GM23338 (cell line): ENCODE results near the gene UFD1. TPM values are rescaled to one million over a fixed set of nuclear protein-coding genes. Genes with fewer than 3 reads are reported as not detected.
A peak's percentile ranks its signal among the peaks of the same experiment; 100 is the strongest.

Source experiments
- ATAC-seq: fragments of 200-7000 bp; cut with Tn5 transposase; 3 replicates; pipeline ENCODE4 v1.9.1; 2020
- DNase-seq: peaks from one replicate; pipeline ENCODE4 v3.0.0-alpha.2; 2015; ENCODE audit warnings: low spot score
- H2AFZ ChIP-seq: fragments of 200-600 bp; sonication (generic); 2 replicates; pipeline ENCODE4 v1.8.0; 2016; ENCODE audit warnings: antibody characterized with exemption, mild to moderate bottlenecking, moderate library complexity
- H3F3A ChIP-seq: fragments of 200-600 bp; sonication (generic); replicated peaks from 2 replicates; pipeline ENCODE4 v1.8.0; 2017; ENCODE audit warnings: antibody characterized with exemption, mixed run types, low read depth
- H3K27ac ChIP-seq: fragments of 200-600 bp; sonication (generic); 2 replicates; pipeline ENCODE4 v1.6.1; 2016; ENCODE audit warnings: low read depth
- H3K27me3 ChIP-seq: fragments of 200-600 bp; sonication (generic); 2 replicates; pipeline ENCODE4 v1.8.0; 2016; ENCODE audit warnings: mild to moderate bottlenecking, mixed run types, moderate library complexity; ENCODE audit not compliant: insufficient read depth
- H3K36me3 ChIP-seq: fragments of 200-600 bp; sonication (generic); 2 replicates; pipeline ENCODE4 v1.8.0; 2016; ENCODE audit warnings: mild to moderate bottlenecking; ENCODE audit not compliant: insufficient read depth
- H3K4me1 ChIP-seq: fragments of 200-600 bp; sonication (generic); 2 replicates; pipeline ENCODE4 v1.8.0; 2016; ENCODE audit warnings: mild to moderate bottlenecking, moderate library complexity; ENCODE audit not compliant: insufficient read depth
- H3K4me2 ChIP-seq: fragments of 200-600 bp; sonication (generic); 2 replicates; pipeline ENCODE4 v1.7.1; 2017; ENCODE audit warnings: mixed run types
- H3K4me3 ChIP-seq: fragments of 200-600 bp; sonication (generic); 2 replicates; pipeline ENCODE4 v1.6.1; 2016; ENCODE audit warnings: mixed run types
- H3K79me2 ChIP-seq: fragments of 200-600 bp; sonication (generic); replicated peaks from 2 replicates; pipeline ENCODE4 v1.8.0; 2017; ENCODE audit warnings: mild to moderate bottlenecking; ENCODE audit not compliant: insufficient read depth
- H3K9me2 ChIP-seq: fragments of 200-600 bp; sonication (generic); 2 replicates; pipeline ENCODE4 v1.8.0; 2017; ENCODE audit not compliant: insufficient read depth
- H4K20me1 ChIP-seq: fragments of 200-600 bp; sonication (generic); replicated peaks from 2 replicates; pipeline ENCODE4 v1.8.0; 2017; ENCODE audit warnings: mild to moderate bottlenecking; ENCODE audit not compliant: insufficient read depth
- H3K27ac Mint-ChIP-seq: 2 replicates; pipeline ENCODE4 v1.8.0; 2020; ENCODE audit warnings: inconsistent platforms, mild to moderate bottlenecking, moderate library complexity, mixed read lengths
- H3K27me3 Mint-ChIP-seq: 3 replicates; pipeline ENCODE4 v1.8.0; 2022; ENCODE audit warnings: low read depth, mild to moderate bottlenecking, moderate library complexity, mixed read lengths, inconsistent platforms; ENCODE audit not compliant: insufficient read depth, poor library complexity
- H3K36me3 Mint-ChIP-seq: 3 replicates; pipeline ENCODE4 v1.8.0; 2021; ENCODE audit warnings: low read depth, mild to moderate bottlenecking, inconsistent platforms, moderate library complexity, mixed read lengths
- H3K4me1 Mint-ChIP-seq: 3 replicates; pipeline ENCODE4 v1.8.0; 2020; ENCODE audit warnings: mild to moderate bottlenecking, inconsistent platforms, mixed read lengths
- H3K4me3 Mint-ChIP-seq: 3 replicates; pipeline ENCODE4 v1.8.0; 2021; ENCODE audit warnings: moderate library complexity, mild to moderate bottlenecking, inconsistent platforms, mixed read lengths
- H3K9me3 Mint-ChIP-seq: 3 replicates; pipeline ENCODE4 v1.8.0; 2020; ENCODE audit warnings: moderate library complexity, mild to moderate bottlenecking, inconsistent platforms, mixed read lengths
- CREB1 ChIP-seq: fragments of 250-450 bp; sonication (Bioruptor Pico); IDR thresholded peaks from 2 replicates; pipeline ENCODE4 v1.5.0; 2020; ENCODE audit warnings: low read depth, mild to moderate bottlenecking, moderate library complexity
- EZH2phosphoT487 ChIP-seq: fragments of 200-600 bp; sonication (generic); IDR thresholded peaks from one replicate; pipeline ENCODE4 v1.8.1; 2018; ENCODE audit warnings: antibody characterized with exemption; ENCODE audit not compliant: unreplicated experiment
- JUNB ChIP-seq: IDR thresholded peaks from one replicate; pipeline ENCODE4 v1.6.1; 2016; ENCODE audit warnings: antibody characterized with exemption; ENCODE audit not compliant: unreplicated experiment
- NANOG ChIP-seq: IDR thresholded peaks from 2 replicates; pipeline ENCODE4 v1.6.1; 2016; ENCODE audit warnings: antibody characterized with exemption, borderline replicate concordance
- POLR2AphosphoS5 ChIP-seq: IDR thresholded peaks from 2 replicates; pipeline ENCODE4 v1.6.1; 2016; ENCODE audit warnings: antibody characterized with exemption, low read depth
- ZNF114 ChIP-seq: fragments of 250-450 bp; sonication (Bioruptor Pico); IDR thresholded peaks from 2 replicates; pipeline ENCODE4 v1.5.0; 2020; ENCODE audit warnings: mild to moderate bottlenecking, moderate library complexity
- ZNF331 ChIP-seq: fragments of 250-450 bp; sonication (Bioruptor Pico); IDR thresholded peaks from 2 replicates; pipeline ENCODE4 v1.5.0; 2020; ENCODE audit warnings: low read depth, mild to moderate bottlenecking, moderate library complexity
- polyA plus RNA-seq: library from polyadenylated mRNA; unstranded; fragments of >200 nt; fragmentation: Nextera tagmentation; extraction: Ambion mirVana; gene quantifications from 2 replicates; pipeline ENCODE4 v1.2.1, GENCODE V29; 2016
- total RNA-seq: library from RNA; depleted of rRNA; stranded (reverse); fragments of >200 nt; shearing (Covaris generic); gene quantifications from 2 replicates; pipeline ENCODE4 v1.2.3, GENCODE V29; 2014
- TF ChIP-seq, protein P1 (sequence below): IDR thresholded peaks from 2 replicates; pipeline ENCODE4 v1.6.1; 2016; ENCODE audit warnings: antibody characterized with exemption
- TF ChIP-seq, protein P2 (sequence below), 2 experiments: fragments of 200-600 bp in 1 of 2; sonication (generic) in 1 of 2; conservative IDR thresholded peaks; 2 replicates each; pipeline versions ENCODE4 v1.5.1 to v1.6.1; 2016 to 2017; ENCODE audit warnings: antibody characterized with exemption in 2 of 2, low read depth in 2 of 2, mild to moderate bottlenecking in 2 of 2, moderate library complexity in 1 of 2
- TF ChIP-seq, protein P3 (sequence below): fragments of 250-450 bp; sonication (Bioruptor Pico); IDR thresholded peaks from 2 replicates; pipeline ENCODE4 v1.5.0; 2020; ENCODE audit warnings: mild to moderate bottlenecking, moderate library complexity
- TF ChIP-seq, protein P4 (sequence below): IDR thresholded peaks from one replicate; pipeline ENCODE4 v1.6.1; 2018; ENCODE audit warnings: antibody characterized with exemption; ENCODE audit not compliant: unreplicated experiment

The UFD1 gene
- total and polyA plus RNA-seq, 2 experiments from 2014 or later: 53.5 to 93.8 TPM

DNA sequence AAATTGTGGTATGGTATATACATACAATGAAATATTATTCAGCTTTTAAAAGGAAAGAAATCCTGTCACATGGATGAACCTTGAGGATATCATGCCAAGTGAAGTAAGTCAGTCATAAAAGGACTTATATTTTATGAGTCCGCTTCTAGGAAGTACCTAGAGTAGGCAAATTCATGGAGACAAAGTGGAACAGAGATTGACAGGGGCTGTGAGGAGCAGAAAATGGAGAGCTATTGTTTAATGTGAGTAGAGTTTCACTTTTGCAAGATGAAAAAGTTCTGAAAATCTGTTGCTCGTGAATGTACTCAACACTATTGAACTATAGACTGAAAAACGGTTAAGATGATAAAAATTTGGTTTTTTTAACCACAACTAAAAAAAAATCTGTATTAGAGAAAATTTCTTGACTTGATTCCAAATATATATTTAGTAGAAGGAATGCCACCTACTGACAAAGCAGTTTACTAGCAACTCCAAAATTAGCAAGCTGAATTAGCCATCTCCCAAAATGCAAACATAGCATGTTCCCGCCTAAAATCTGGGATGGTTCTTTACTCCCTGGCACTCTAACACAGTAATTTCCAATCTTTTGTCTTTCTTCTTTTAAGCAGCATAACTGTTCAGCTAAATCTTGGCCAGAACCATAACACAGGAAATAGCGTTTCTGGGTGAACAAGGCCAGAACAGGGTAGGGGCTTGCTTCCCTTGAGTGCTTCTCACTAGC is 1.5 kb downstream of the UFD1 start:
- Histone ChIP-seq H4K20me1 (peaks cover 41% of the 10 kb centered on the region), H3K27ac (no peak overlapping the region), H3K36me3 (0 out of 2 replicates have a peak, but pooled peaks cover 7% of the 10 kb centered on the region), H3K4me2 (peak overlapping the region; percentile 98), H3K27me3 (no peaks in the 10 kb centered on the region), H2AFZ (no peak overlapping the region), H3K9me2 (no peaks in the 10 kb centered on the region), H3K4me1 (peaks cover 13% of the 10 kb centered on the region), H3K79me2 (peaks cover 63% of the 10 kb centered on the region), H3K4me3 (peak overlapping the region; percentile 55), H3F3A (no peaks in the 10 kb centered on the region)
- no peaks in the 10 kb centered on the region for H3K9me3 Mint-ChIP-seq
- peaks cover 21% of the 10 kb centered on the region for H3K36me3 Mint-ChIP-seq
- no peak overlapping the region for H3K27ac Mint-ChIP-seq
- TF ChIP-seq, protein P1, sequence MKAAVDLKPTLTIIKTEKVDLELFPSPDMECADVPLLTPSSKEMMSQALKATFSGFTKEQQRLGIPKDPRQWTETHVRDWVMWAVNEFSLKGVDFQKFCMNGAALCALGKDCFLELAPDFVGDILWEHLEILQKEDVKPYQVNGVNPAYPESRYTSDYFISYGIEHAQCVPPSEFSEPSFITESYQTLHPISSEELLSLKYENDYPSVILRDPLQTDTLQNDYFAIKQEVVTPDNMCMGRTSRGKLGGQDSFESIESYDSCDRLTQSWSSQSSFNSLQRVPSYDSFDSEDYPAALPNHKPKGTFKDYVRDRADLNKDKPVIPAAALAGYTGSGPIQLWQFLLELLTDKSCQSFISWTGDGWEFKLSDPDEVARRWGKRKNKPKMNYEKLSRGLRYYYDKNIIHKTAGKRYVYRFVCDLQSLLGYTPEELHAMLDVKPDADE: no peak
- TF ChIP-seq POLR2AphosphoS5 (no peak), CREB1 (CRISPR knock-in tag) (no peak), NANOG (no peak), ZNF114 (no peak), ZNF331 (CRISPR knock-in tag) (no peak), JUNB (no peak), EZH2phosphoT487 (no peak)
- TF ChIP-seq, protein P2, sequence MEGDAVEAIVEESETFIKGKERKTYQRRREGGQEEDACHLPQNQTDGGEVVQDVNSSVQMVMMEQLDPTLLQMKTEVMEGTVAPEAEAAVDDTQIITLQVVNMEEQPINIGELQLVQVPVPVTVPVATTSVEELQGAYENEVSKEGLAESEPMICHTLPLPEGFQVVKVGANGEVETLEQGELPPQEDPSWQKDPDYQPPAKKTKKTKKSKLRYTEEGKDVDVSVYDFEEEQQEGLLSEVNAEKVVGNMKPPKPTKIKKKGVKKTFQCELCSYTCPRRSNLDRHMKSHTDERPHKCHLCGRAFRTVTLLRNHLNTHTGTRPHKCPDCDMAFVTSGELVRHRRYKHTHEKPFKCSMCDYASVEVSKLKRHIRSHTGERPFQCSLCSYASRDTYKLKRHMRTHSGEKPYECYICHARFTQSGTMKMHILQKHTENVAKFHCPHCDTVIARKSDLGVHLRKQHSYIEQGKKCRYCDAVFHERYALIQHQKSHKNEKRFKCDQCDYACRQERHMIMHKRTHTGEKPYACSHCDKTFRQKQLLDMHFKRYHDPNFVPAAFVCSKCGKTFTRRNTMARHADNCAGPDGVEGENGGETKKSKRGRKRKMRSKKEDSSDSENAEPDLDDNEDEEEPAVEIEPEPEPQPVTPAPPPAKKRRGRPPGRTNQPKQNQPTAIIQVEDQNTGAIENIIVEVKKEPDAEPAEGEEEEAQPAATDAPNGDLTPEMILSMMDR (conservative IDR thresholded peaks at IDR 0.05; ENCODE audit: low read depth in 2 of 2): no peak
- TF ChIP-seq, protein P3, sequence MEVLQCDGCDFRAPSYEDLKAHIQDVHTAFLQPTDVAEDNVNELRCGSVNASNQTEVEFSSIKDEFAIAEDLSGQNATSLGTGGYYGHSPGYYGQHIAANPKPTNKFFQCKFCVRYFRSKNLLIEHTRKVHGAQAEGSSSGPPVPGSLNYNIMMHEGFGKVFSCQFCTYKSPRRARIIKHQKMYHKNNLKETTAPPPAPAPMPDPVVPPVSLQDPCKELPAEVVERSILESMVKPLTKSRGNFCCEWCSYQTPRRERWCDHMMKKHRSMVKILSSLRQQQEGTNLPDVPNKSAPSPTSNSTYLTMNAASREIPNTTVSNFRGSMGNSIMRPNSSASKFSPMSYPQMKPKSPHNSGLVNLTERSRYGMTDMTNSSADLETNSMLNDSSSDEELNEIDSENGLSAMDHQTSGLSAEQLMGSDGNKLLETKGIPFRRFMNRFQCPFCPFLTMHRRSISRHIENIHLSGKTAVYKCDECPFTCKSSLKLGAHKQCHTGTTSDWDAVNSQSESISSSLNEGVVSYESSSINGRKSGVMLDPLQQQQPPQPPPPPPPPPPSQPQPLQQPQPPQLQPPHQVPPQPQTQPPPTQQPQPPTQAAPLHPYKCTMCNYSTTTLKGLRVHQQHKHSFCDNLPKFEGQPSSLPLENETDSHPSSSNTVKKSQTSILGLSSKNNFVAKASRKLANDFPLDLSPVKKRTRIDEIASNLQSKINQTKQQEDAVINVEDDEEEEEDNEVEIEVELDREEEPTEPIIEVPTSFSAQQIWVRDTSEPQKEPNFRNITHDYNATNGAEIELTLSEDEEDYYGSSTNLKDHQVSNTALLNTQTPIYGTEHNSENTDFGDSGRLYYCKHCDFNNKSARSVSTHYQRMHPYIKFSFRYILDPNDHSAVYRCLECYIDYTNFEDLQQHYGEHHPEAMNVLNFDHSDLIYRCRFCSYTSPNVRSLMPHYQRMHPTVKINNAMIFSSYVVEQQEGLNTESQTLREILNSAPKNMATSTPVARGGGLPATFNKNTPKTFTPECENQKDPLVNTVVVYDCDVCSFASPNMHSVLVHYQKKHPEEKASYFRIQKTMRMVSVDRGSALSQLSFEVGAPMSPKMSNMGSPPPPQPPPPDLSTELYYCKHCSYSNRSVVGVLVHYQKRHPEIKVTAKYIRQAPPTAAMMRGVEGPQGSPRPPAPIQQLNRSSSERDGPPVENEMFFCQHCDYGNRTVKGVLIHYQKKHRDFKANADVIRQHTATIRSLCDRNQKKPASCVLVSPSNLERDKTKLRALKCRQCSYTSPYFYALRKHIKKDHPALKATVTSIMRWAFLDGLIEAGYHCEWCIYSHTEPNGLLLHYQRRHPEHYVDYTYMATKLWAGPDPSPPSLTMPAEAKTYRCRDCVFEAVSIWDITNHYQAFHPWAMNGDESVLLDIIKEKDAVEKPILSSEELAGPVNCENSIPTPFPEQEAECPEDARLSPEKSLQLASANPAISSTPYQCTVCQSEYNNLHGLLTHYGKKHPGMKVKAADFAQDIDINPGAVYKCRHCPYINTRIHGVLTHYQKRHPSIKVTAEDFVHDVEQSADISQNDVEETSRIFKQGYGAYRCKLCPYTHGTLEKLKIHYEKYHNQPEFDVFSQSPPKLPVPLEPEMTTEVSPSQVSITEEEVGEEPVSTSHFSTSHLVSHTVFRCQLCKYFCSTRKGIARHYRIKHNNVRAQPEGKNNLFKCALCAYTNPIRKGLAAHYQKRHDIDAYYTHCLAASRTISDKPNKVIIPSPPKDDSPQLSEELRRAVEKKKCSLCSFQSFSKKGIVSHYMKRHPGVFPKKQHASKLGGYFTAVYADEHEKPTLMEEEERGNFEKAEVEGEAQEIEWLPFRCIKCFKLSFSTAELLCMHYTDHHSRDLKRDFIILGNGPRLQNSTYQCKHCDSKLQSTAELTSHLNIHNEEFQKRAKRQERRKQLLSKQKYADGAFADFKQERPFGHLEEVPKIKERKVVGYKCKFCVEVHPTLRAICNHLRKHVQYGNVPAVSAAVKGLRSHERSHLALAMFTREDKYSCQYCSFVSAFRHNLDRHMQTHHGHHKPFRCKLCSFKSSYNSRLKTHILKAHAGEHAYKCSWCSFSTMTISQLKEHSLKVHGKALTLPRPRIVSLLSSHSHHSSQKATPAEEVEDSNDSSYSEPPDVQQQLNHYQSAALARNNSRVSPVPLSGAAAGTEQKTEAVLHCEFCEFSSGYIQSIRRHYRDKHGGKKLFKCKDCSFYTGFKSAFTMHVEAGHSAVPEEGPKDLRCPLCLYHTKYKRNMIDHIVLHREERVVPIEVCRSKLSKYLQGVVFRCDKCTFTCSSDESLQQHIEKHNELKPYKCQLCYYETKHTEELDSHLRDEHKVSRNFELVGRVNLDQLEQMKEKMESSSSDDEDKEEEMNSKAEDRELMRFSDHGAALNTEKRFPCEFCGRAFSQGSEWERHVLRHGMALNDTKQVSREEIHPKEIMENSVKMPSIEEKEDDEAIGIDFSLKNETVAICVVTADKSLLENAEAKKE (CRISPR knock-in tag): no peak
- TF ChIP-seq, protein P4, sequence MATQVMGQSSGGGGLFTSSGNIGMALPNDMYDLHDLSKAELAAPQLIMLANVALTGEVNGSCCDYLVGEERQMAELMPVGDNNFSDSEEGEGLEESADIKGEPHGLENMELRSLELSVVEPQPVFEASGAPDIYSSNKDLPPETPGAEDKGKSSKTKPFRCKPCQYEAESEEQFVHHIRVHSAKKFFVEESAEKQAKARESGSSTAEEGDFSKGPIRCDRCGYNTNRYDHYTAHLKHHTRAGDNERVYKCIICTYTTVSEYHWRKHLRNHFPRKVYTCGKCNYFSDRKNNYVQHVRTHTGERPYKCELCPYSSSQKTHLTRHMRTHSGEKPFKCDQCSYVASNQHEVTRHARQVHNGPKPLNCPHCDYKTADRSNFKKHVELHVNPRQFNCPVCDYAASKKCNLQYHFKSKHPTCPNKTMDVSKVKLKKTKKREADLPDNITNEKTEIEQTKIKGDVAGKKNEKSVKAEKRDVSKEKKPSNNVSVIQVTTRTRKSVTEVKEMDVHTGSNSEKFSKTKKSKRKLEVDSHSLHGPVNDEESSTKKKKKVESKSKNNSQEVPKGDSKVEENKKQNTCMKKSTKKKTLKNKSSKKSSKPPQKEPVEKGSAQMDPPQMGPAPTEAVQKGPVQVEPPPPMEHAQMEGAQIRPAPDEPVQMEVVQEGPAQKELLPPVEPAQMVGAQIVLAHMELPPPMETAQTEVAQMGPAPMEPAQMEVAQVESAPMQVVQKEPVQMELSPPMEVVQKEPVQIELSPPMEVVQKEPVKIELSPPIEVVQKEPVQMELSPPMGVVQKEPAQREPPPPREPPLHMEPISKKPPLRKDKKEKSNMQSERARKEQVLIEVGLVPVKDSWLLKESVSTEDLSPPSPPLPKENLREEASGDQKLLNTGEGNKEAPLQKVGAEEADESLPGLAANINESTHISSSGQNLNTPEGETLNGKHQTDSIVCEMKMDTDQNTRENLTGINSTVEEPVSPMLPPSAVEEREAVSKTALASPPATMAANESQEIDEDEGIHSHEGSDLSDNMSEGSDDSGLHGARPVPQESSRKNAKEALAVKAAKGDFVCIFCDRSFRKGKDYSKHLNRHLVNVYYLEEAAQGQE: no peak
- ATAC-seq (no peak), DNase-seq (no peak)
- peaks cover 3% of the 10 kb centered on the region for H3K27me3 Mint-ChIP-seq
- peak overlapping the region; percentile 97 for H3K4me3 Mint-ChIP-seq
- H3K4me1 Mint-ChIP-seq: peaks cover 17% of the 10 kb centered on the region
